ENCODE data around the gene STAP2.
"Not testable (repeated sequence)": the region's sequence is repeated elsewhere in the genome, so short reads cannot be mapped to it uniquely, and the experiment has no call there.

The STAP2 gene

DNA sequence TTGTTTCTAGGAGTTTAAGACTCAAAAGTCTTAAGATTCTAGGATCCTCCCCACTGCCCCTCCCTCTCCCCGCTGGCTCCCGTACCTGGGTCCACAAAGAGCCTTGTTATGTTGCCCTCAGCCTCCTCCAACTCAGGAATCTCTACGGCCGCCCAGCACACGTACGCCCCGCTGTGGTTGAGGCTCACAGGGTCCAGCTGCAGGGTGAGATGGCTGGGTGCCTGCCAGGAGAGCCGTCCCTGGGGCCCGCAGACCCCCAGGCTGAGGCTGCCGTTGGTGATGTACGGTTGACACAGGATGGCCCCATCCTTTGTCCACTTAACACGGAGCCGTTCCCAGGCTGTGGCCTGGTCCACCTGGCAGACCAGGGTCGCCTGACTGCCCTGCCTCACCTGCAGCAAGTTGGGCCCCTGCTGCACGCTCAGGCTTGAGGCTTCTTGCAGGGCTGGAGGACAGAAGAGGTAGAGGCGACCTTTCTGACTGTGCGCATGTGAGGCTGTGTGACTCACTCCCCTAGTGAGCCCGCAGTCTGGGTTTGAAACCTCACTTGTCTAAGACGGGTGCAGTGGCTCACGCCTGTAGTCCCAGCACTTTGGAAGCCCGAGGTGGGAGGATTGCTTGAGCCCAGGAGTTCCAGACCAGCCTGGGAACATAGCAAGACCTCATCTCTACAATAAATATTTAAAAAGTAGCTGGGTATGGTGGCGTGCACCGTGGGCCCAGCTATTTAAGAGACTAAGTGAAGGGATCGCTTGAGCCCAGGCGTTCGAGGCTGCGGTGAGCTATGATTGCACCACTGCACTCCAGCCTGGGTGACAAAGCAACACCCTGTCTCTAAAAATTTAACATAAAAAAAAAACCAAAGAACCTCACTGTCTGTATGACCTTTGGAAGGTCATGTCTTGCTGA lies 40.5 kb downstream of the STAP2 start:
- no peak for DNase-seq

DNA sequence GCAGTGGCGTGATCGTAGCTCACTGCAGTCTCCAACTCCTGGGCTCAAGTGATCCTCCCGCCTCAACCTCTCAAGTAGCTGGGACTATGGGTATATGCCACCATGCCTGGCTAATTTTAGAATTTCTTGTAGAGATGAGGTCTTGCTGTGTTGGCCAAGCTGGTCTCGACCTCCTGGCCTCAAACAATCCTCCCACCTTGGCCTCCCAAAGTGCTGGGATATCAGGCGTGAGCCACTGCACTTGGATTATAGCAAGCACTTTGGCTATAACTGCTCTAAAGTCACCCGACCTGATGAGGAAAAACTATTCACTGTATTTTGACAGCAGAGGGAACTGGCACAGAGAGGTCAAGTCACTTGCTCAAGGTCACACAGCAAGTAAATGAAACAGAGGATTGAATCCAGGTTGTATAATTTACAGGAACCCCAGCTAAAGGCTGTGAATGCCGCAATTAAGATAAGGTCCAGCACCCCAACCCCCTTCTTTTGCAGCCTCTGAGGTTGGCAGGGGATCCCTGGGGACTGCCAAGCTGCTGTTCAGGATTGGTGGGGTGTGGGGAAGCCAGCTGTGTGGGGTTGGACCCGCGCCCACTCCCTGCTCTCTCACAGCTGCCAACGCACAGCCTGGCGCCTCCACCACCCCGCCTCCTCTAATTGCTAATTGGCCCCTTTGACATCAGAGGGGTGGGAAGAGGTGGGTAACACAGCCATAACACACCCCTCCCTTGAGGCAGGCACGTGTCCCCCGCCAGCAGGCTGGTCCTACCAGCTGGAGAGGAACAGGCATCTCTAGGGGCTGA lies 42.5 kb downstream of the STAP2 start:
- DNase-seq: no peak

DNA sequence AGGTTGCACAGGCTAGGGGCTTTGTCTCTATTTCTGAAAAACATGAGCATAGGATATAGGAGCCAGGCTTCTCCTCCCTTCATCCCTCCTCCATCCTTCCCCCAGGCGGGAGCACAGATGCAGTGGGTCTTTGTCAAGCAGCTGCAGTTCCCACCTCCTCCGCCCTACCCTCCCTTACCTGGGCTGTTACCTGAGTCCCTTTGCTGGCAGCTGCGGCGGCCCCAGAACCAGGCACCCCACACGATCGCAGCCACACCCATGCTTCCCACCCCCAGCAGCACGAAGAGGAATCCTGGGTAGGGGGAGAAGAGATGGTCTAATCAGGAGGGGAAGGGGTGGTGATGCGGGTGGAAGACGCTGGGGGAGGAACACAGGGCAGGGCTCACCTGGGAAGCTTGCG lies 44.2 kb downstream of the STAP2 start:
- no peak for DNase-seq

DNA sequence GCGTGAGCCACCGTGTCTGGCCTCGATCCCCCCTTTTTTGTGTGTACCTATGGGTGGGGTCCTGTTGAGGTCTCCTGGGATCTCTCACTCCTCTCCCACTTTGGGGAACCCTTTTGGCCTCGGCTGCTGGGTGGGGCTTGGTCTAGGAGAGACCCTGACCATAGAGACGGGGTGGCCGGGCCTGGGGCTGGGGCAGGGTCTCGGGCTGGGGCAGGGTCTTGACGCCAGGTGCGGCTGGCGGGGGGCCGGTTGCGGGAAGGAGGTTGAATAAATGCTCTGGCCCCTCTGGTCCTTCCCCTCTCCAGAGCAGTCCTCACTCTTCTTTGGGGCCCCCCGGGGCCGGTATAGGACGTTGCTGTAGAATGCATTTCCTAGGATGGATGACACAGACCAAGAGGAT lies 46.1 kb downstream of the STAP2 start:
- DNase-seq: no peak

DNA sequence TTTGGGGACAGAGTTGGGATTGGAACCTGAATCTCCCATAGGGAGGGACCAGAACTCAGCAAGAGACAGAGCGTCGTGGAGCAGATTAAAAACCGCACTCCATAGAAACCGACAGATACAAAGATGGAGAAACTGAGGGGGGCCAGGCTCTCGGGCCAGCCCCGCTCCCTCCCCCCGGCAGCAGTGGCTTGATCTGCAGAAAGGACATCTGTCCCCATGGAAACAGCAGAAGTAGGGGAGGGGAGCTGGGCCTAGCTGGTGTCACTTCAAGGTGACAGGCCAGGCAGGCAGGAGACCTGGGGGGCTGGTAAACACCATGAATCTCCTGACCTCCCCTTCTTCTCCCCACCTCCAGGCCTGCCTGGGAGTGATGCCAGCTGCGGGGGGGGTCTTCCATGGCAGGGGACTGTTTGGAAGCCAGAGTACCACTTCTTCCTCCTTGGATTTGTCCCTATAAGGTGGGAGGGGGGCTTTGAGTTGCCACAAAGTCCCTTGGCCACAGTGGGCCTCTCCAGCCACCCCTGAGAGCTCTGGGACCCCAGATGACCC lies 47.4 kb downstream of the STAP2 start:
- no peak for DNase-seq

DNA sequence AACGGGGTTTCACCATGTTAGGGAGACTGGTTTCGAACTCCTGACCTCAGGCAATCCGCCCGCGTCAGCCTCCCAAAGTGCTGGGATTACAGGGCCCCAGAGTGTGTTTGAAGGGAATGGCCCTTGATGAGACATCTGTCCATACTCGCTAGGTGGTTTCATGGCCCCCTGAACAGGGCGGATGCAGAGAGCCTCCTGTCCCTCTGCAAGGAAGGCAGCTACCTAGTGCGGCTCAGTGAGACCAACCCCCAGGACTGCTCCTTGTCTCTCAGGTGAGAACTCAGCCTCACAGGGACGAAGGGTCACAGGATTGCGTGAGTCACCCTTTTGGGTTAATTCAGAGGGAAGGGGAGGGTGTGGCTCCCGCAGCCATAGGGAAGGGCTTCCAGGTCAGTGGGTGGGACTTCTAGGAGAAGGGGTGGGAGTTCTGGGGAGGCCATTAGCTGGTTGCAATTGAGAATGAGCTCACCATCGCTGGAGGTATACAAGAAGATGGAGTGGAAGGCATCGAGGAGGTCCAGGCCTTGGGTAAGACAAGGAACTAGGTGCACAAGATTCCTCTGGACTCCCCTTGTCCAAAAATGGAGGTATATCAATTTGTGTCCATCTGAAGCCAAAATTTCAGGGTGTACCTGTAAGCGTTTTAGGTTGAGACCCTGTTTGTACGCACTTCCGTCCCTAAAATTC lies 50.4 kb downstream of the STAP2 start:
- DNase-seq: no peak

DNA sequence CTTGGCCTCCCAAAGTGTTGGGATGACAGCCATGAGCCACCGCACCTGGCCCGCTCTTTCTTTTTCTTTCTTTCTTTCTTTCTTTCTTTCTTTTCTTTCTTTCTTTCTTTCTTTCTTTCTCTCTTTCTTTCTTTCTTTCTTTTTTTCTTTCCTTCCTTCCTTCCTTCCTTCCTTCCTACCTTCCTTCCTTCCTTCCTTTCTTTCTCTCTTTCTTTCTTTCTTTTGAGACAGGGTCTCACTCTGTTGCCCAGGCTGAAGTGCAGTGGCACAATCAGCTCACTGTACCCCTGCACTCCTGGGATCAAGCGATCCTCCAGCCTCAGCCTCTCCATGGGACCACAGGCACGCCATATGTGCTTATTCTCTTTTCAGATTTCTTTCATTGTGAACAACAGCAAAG lies 52.5 kb downstream of the STAP2 start:
- not testable (repeated sequence) for DNase-seq

DNA sequence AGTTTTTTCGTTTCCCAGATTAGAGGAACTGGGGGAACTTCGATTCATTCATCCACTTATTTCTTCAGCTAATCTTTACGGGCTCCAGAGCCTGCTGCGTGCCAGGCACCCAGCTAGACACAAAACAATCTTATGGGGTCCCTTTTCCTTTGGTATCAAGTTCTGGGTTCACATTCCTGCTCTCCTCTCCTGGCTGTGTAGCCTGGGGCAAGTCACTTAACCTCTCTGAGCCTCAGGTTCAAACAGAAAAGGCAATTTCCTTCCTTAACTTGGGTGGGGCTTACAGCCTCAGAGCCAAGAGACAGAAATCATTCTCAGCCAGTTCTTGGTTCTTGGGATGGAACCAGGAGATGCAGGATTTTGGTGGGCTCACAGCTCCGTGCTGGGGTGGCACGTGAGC lies 53.7 kb downstream of the STAP2 start:
- no peak for DNase-seq

DNA sequence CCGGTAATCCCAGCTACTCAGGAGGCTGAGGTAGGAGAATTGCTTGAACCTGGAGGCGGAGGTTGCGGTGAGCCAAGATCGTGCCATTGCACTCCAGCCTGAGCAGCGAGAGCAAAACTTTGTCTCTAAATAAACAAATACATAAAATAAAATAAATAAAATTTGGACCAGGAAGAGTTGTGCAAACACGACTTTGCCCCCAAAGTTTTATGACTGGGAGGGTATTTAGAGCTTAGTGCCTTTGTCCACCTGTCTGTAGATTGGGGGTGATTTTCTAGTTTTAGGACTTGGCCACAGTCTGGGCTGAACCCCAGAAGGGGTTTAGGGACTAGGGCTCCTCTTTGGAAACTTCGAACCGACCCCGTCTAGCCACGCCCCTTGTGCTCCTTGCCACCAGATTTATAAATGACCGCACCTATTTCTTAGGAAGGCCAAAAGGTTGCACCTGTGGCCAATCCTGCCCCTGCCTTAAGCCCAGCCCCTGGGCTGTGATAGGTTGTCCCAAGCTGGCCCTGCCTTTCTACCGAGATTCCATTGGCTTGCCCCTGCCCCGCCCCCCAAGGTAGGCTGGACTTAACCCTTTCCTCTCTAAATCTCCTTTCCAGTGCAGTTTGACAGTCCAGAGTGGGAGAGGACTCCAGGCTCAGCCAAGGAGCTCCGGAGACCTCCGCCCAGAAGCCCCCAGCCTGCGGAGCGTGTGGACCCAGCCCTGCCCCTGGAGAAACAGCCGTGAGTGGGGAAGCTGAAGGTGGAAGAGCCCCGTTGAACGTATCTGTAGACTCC lies 54.3 kb downstream of the STAP2 start:
- DNase-seq: no peak

DNA sequence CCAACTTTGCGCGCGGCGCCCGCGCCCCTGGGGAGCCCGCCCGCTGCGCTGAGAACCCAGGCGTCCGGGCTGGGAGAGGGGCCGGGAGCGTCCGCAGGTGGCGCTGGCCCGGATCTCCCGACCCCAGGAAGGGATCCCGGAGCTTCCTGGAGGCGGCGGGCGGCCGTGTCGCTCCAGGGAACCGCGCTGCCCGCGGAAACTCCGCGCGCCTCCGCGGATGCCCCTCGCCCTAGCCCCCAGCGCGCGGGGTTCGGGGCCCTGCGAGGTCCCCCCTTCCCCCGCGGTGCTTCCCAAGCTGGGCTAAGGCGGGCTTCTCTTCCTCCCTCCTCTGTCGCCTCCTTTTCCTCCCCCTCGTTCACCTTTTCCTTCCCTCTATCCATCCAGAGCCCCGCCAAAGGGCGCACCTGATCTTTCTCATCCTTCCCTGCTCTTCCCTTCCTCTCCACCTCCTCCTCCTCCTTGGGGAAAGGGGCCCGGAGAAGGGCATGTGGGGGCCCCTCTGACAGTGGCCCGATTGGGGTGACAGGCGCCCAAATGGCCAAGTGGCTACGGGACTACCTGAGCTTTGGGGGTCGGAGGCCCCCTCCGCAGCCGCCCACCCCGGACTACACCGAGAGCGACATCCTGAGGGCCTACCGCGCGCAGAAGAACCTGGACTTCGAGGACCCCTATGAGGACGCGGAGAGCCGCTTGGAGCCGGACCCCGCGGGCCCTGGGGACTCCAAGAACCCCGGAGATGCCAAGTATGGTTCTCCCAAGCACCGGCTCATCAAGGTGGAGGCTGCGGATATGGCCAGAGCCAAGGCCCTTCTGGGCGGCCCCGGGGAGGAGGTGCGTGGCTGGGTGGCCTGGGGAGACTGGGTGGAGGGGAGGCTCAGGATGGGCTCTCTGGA lies 58.9 kb downstream of the STAP2 start:
- no peak for DNase-seq

DNA sequence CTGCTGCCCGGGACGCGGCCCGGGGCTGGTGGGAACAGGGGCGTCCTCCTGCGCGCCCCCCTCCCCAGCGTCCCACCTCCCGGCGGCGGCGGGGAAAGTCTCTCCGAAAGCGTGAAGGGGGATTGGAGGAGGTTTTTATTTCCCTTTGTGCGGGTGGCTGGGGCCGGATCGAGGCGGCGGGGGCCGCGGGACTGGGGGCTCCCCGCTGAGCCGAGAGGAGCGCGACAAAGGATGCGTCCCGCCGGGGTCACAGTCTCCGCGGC lies 59.4 kb downstream of the STAP2 start:
- no peak for DNase-seq

DNA sequence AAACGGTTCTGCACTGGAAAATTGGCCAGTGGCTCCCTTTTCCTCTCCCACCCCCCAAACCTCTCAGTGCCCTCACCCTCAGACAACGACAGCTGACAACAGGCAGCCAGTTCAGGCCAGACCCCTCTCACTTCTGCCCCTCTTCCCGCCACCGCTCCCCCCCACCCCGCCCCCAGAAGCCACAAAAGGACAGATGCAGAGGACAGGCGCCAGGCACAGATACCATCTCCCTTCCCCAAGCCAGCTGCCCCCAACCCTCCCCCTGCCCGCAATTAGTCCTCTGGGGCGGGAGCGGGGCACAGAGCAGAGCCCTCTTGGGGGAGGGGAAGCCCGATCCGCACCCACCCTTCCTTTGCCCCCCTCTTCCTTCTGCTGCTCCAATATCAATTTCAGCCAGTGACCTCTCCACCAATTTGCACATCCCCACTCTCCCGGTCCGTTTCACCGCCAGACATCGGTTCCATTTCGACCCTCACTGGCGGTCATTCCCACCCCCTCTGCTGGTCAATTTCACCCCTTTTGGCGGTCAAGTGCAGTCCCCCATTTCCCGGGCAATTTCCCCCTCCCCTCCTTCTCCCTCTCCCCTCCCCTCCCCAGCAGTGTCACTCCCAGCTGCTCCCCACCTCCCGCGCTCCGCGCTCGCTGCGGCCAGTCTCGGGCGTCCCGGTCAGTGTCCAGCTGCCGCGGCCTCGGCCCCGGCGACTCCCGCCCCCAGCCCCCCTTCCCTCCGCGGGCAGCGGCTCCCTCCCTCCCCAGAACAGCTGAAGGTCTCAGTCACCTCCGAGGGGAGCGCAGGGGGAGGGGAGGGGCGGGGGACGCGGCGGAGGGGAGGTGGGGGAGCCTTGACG lies 60.0 kb downstream of the STAP2 start, which contains the start of gene SHD:
SHD (plus strand) TSS at position 848 of the 848 bp plus-strand sequence. CDS start 798 bp downstream, outside the sequence.
- DNase-seq: no peak

DNA sequence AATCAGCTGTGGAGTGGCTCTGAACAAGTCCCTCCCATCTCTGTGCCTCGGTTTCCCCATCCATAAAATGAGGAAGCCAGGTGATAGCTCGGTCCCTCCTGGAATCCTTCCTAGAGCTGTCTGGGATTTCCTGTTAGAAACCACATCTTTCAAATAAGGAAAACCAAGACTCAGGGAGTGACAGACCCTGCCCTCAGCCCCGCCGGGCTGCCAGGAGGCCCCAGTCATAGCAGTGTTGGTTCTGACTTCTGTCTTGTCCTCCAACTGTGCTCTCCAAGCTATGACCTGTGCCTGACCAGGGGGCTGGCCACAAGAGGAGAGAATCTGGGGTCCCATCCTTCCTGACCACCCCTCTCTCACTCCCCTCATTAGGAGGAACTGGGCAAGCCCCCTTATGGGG lies 60.6 kb downstream of the STAP2 start:
- DNase-seq: no peak

DNA sequence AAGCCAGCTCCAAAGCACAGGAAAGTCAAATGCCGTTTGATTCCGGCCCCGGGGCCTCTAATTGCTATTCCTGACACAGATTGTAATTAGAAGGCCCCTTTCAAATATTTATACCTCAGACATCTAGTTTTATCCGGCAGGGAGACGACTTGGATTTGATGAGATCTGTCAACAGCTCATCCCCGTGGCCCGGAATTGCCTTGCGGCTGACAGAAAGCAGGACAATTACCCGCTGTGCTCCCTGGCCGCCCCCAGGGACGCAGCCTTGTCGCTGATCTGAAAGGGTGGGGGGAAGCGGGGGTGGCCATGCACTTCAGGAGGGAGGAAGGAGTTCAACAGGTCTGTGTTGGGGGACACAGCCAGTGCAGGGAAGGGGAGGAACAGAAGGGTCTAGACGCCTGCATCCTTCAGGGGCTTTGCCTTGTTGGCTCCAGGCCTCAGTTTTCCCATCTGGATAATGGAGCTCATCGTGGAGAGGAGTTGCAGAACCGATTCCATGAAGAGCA lies 61.4 kb downstream of the STAP2 start:
- no peak for DNase-seq

DNA sequence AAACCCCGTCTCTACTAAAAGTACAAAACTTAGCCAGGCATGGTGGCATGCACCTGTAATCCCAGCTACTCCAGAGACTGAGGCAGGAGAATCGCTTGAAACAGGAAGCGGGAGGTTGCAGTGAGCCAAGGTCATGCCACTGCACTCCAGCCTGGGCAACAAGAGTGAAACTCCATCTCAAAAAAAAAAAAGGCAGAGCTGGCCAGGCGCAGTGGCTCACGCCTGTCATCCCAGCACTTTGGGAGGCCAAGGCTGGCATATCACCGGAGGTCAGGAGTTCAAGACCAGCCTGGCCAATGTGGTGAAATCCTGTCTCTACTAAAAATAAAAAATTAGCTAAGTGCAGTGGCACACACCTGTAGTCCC lies 64.3 kb downstream of the STAP2 start:
- DNase-seq: not testable (repeated sequence)
